Osteocyte (in vitro differentiated cells): Measurements from ENCODE around the gene B3GNT2. TPM values are rescaled to one million over a fixed set of nuclear protein-coding genes. Genes with fewer than 3 reads are reported as not detected.

Experiments
- DNase-seq: peaks from one replicate; pipeline ENCODE4 v3.0.0; 2021; ENCODE audit warnings: mixed read lengths; ENCODE audit not compliant: unreplicated experiment; ENCODE audit errors: extremely low spot score
- H3K27ac Mint-ChIP-seq: one replicate; pipeline ENCODE4 v1.8.0; 2021; ENCODE audit warnings: mild to moderate bottlenecking, mixed read lengths; ENCODE audit not compliant: unreplicated experiment
- H3K27me3 Mint-ChIP-seq: one replicate; pipeline ENCODE4 v1.8.0; 2021; ENCODE audit warnings: mixed read lengths; ENCODE audit not compliant: unreplicated experiment
- H3K36me3 Mint-ChIP-seq: one replicate; pipeline ENCODE4 v1.8.0; 2021; ENCODE audit warnings: mixed read lengths; ENCODE audit not compliant: unreplicated experiment
- H3K4me1 Mint-ChIP-seq: one replicate; pipeline ENCODE4 v1.8.0; 2021; ENCODE audit warnings: mixed read lengths; ENCODE audit not compliant: unreplicated experiment
- H3K4me3 Mint-ChIP-seq: one replicate; pipeline ENCODE4 v1.8.0; 2021; ENCODE audit warnings: mild to moderate bottlenecking, moderate library complexity, mixed read lengths; ENCODE audit not compliant: unreplicated experiment
- H3K9me3 Mint-ChIP-seq: one replicate; pipeline ENCODE4 v1.8.0; 2021; ENCODE audit warnings: mixed read lengths; ENCODE audit not compliant: unreplicated experiment
- total RNA-seq: library from RNA; stranded (reverse); gene quantifications from 2 replicates; pipeline ENCODE4 v1.2.1, GENCODE V29; 2021
- TF ChIP-seq, protein P1 (sequence below): fragments of 200-600 bp; sonication (generic); IDR thresholded peaks from 2 replicates; pipeline ENCODE4 v1.5.0; 2021; ENCODE audit warnings: antibody characterized with exemption, mild to moderate bottlenecking, moderate library complexity

The B3GNT2 gene
- total RNA-seq, 1 donor from 2014 or later = 7.9 TPM

DNA sequence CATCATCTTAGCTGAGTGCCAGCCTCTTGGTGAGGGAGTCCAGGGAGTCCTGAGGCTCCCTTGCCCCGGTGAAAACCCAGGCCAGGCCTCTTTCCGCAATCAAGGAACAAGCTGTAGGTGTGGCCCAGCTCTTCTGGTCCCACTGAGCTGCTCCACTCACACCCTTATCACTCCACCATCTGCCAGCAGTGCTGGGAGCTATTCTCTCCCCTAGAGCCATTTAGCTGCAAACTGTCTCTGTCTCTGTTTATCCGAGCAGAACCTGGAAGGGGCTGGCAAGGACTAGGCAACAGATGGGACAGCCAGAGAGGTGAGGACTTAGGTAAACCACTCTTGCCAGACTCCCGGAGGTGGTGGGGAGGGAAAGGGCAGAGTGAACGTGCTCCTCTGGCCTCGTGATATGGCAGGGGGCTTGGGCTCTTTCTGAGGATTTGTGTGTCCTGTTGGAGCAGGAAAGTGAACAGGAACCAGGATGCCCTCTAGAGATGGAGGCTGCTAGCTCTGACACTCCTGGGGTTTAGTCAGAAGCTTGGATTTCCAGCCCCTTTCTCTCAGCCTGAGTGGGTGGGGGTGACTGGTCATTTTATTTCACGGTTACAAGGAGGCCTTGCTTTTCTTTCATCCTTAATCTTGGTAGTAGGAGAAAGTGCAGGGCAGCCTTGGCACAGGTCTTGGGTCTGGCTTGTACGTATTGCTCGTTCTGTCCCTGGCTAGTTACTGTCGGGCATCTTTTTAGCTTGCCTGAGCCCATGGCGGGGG is 19.6 kb downstream of the B3GNT2 start:
- DNase-seq = no peak
- Mint-ChIP-seq H3K9me3 (peaks cover 6% of the 10 kb centered on the region), H3K27ac (no peak overlapping the region), H3K4me3 (no peak overlapping the region), H3K27me3 (no peaks in the 10 kb centered on the region), H3K4me1 (peaks cover 44% of the 10 kb centered on the region), H3K36me3 (peaks cover 2% of the 10 kb centered on the region)
- TF ChIP-seq, protein P1, sequence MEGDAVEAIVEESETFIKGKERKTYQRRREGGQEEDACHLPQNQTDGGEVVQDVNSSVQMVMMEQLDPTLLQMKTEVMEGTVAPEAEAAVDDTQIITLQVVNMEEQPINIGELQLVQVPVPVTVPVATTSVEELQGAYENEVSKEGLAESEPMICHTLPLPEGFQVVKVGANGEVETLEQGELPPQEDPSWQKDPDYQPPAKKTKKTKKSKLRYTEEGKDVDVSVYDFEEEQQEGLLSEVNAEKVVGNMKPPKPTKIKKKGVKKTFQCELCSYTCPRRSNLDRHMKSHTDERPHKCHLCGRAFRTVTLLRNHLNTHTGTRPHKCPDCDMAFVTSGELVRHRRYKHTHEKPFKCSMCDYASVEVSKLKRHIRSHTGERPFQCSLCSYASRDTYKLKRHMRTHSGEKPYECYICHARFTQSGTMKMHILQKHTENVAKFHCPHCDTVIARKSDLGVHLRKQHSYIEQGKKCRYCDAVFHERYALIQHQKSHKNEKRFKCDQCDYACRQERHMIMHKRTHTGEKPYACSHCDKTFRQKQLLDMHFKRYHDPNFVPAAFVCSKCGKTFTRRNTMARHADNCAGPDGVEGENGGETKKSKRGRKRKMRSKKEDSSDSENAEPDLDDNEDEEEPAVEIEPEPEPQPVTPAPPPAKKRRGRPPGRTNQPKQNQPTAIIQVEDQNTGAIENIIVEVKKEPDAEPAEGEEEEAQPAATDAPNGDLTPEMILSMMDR = no peak

DNA sequence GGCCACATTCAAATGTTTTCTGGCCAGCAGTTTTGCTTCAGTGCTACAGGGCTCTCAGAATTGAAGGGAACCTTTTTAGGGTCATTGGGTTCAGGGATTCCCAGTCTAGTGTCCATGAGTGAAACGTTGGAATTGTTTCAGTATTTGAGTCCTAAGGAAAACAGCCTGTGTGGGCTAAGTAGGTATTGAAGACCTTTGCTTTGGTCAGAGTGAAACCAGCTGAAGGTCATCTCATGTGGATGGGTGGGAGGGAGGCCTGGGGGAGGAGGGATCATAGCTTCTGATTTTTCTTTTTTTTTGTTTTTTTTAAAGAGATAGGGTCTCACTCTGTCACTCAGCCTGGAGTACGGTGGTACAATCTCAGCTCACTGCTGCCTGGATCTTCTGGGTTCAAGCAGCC is 20.2 kb downstream of the B3GNT2 start:
- Mint-ChIP-seq H3K27ac (peak overlapping the region; percentile 74), H3K4me1 (peaks cover 49% of the 10 kb centered on the region), H3K27me3 (no peaks in the 10 kb centered on the region), H3K4me3 (no peak overlapping the region), H3K9me3 (peaks cover 6% of the 10 kb centered on the region), H3K36me3 (peaks cover 2% of the 10 kb centered on the region)
- TF ChIP-seq, protein P1 = no peak
- no peak for DNase-seq

DNA sequence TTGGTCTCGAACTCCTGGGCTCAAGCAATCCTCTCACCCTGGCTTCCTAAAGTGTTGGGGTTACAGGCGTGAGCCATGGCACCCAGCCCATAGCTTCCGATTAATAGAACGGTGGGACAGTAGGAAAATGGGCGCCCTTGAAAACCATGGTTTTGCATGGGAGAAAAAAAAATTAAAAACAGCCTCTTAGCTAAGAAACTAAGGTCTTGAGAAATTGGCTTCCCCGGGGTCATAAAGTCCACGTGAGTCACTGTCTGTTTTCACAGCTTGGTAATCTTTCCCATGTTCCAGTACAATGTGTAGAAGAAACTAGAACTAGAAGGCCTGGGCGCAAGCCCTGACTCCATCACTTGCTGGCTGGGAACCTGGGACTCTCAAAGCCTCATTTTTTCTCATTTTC is 20.7 kb downstream of the B3GNT2 start:
- no peaks in the 10 kb centered on the region for H3K27me3 Mint-ChIP-seq
- DNase-seq = no peak
- TF ChIP-seq, protein P1 = no peak
- peaks cover 50% of the 10 kb centered on the region for H3K4me1 Mint-ChIP-seq
- peak overlapping the region; percentile 74 for H3K27ac Mint-ChIP-seq
- peaks cover 5% of the 10 kb centered on the region for H3K9me3 Mint-ChIP-seq
- no peak overlapping the region for H3K4me3 Mint-ChIP-seq
- H3K36me3 Mint-ChIP-seq = peaks cover under 1% of the 10 kb centered on the region

DNA sequence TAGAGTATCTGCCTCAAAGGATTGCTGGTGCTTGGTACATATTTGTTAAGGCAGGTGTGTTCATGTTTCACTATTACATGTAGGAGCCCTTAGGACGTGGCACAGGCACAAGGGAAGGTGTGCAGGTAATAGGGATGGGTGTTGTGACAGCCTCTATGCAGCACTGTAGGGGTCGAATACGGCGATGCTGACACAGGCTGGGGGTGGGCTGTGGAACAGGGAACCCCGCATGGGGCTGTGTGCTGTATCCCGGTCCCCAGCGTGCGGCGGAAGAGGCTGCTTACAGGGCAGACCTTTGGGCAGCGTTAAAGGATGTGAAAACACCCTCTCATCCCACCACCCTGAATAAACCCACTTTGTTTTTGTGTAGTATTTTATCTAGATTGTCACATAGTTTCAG is 21.5 kb downstream of the B3GNT2 start:
- H3K9me3 Mint-ChIP-seq = no peaks in the 10 kb centered on the region
- H3K4me1 Mint-ChIP-seq = peaks cover 47% of the 10 kb centered on the region
- peaks cover 4% of the 10 kb centered on the region for H3K36me3 Mint-ChIP-seq
- H3K27ac Mint-ChIP-seq = peak overlapping the region; percentile 74
- DNase-seq = no peak
- H3K4me3 Mint-ChIP-seq = no peak overlapping the region
- H3K27me3 Mint-ChIP-seq = no peaks in the 10 kb centered on the region
- TF ChIP-seq, protein P1 = no peak

DNA sequence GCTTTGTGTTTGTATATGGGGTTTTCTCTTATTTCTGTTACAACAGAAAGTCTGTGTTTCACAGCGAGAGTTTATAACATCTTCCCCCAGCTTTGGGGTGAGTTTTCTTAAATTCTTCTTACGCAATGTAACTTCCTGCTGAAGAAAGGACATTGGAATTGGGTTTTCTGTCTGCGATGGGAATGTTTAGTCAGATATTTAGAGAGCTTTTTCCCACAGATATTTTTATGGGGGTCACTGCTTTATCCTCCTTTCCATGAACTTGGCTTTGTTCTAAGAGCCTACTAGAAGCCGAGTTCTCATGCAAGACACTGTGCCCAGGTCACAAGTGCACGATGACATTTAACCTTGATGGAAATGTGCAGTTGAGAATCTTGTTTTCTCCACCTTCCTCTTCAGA is 22.1 kb downstream of the B3GNT2 start:
- peaks cover 47% of the 10 kb centered on the region for H3K4me1 Mint-ChIP-seq
- H3K4me3 Mint-ChIP-seq = no peak overlapping the region
- H3K9me3 Mint-ChIP-seq = no peaks in the 10 kb centered on the region
- DNase-seq = no peak
- peak overlapping the region; percentile 74 for H3K27ac Mint-ChIP-seq
- H3K27me3 Mint-ChIP-seq = no peaks in the 10 kb centered on the region
- TF ChIP-seq, protein P1 = no peak
- H3K36me3 Mint-ChIP-seq = peaks cover 4% of the 10 kb centered on the region
